Suprapubic skin (tissue), 4 donors: ENCODE measurements around the gene KRTAP10-3.

Source experiments
- CTCF ChIP-seq, 2 donors: fragments of 200-600 bp in 1 of 2; fragments of 450-650 bp in 1 of 2; sonication (generic) in 1 of 2; IDR thresholded peaks; one replicate each; pipeline ENCODE4 v1.5.1; 2016 to 2019; ENCODE audit warnings: antibody characterized with exemption in 2 of 2, mild to moderate bottlenecking in 1 of 2, moderate library complexity in 1 of 2
- EP300 ChIP-seq: sonication (generic); formaldehyde crosslinking; IDR thresholded peaks from one replicate; pipeline ENCODE4 v1.6.1; 2017; ENCODE audit warnings: antibody characterized with exemption
- POLR2A ChIP-seq, 2 donors: fragments of 450-650 bp; IDR thresholded peaks; one replicate each; pipeline ENCODE4 v1.6.1; 2017; ENCODE audit warnings: antibody characterized with exemption in 2 of 2, mild to moderate bottlenecking in 2 of 2, moderate library complexity in 2 of 2
- POLR2AphosphoS5 ChIP-seq, 3 donors: sonication (generic); formaldehyde crosslinking; IDR thresholded peaks; one replicate each; pipeline ENCODE4 v1.6.1; 2017; ENCODE audit warnings: antibody characterized with exemption in 3 of 3

DNA sequence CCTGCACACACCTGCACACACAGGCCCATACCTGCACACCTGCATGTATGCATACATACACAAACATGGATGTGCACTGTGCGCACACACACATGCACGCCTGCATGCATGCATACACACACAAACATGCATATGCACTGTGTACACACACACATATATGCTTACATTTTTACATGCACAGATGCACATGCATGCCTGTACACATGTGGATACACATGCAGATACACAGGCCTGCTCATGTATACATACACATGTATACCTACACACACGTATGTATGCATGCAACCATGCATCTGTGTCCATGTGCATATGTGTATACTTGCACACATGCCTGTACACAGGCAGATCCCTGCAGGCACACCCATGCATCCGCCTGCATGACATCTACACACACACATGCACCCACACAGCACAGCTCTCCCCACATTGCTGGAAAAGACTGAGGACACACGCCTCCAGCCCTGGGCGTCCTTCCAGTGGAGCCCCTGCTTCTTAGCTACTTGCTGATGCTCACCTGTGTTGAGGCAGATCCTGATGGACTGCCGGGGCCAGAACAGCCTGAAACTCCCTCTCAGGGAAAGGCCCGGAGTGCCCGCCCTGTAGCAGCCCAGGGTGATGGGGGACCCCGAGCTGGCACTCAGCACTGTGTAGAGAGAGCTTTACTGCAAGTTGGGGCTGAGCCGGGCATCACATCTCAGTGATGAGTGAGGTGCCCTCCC is 47.2 kb downstream of the KRTAP10-3 start:
- TF ChIP-seq POLR2A (IDR thresholded peaks at IDR 0.05): no peak
- TF ChIP-seq CTCF (IDR thresholded peaks at IDR 0.05): no peak
- no peak for TF ChIP-seq POLR2AphosphoS5 (IDR thresholded peaks at IDR 0.05)
- TF ChIP-seq EP300: no peak
